Spleen (tissue), 7 donors: Measurements from ENCODE around the gene FAAH.

ENCODE experiments used
- CTCF ChIP-seq, 11 experiments: fragments of 200-600 bp in 7 of 11; fragments of 450-650 bp in 4 of 11; sonication (generic) in 4 of 11; IDR thresholded peaks in 8 of 11; conservative IDR thresholded peaks in 3 of 11; 1 replicate in 7 of 11; 2 replicates in 4 of 11; pipeline versions ENCODE4 v1.4.0 to v1.8.0; 2016 to 2021; ENCODE audit warnings: antibody characterized with exemption in 11 of 11, inconsistent platforms in 4 of 11, mild to moderate bottlenecking in 1 of 11
- POLR2A ChIP-seq, 3 donors: fragments of 450-650 bp; IDR thresholded peaks; one replicate each; pipeline ENCODE4 v1.5.1; 2017; ENCODE audit warnings: antibody characterized with exemption in 3 of 3, mild to moderate bottlenecking in 1 of 3
- donor health status: DM: no; HTN: no; CAD: no; lungs with moderate emphysema.
- donor health status: DM: no; HTN: no; CAD: no.
- donor health status: DM: no; HTN: no; CAD: no.

GRCh38 chr1:46345281-46345680 lies 48.8 kb upstream of the FAAH start:
- no peak for TF ChIP-seq CTCF (IDR thresholded peaks at IDR 0.05 in 8 of 11, conservative IDR thresholded peaks at IDR 0.05 in 3 of 11)
- no peak for TF ChIP-seq POLR2A (IDR thresholded peaks at IDR 0.05)
